ENCODE measurements around the gene ARHGAP19. TPM values are rescaled to one million over a fixed set of nuclear protein-coding genes. Genes with fewer than 3 reads are reported as not detected.

Gene ARHGAP19
- total RNA-seq, 1 experiment from 2014 or later = 11.2 TPM

GRCh38 chr10:97263971-97264370, 28.5 kb downstream of the ARHGAP19 start:
- no peaks in the 10 kb centered on the region for H3K9me3 ChIP-seq (ENCODE audit: insufficient read depth, low read depth)
- TF ChIP-seq EZH2 (IDR thresholded peaks at IDR 0.05; ENCODE audit: low read depth) = no peak
- TF ChIP-seq, protein P1, sequence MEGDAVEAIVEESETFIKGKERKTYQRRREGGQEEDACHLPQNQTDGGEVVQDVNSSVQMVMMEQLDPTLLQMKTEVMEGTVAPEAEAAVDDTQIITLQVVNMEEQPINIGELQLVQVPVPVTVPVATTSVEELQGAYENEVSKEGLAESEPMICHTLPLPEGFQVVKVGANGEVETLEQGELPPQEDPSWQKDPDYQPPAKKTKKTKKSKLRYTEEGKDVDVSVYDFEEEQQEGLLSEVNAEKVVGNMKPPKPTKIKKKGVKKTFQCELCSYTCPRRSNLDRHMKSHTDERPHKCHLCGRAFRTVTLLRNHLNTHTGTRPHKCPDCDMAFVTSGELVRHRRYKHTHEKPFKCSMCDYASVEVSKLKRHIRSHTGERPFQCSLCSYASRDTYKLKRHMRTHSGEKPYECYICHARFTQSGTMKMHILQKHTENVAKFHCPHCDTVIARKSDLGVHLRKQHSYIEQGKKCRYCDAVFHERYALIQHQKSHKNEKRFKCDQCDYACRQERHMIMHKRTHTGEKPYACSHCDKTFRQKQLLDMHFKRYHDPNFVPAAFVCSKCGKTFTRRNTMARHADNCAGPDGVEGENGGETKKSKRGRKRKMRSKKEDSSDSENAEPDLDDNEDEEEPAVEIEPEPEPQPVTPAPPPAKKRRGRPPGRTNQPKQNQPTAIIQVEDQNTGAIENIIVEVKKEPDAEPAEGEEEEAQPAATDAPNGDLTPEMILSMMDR (conservative IDR thresholded peaks at IDR 0.05) = no peak
- ChIA-PET CTCF (no interaction called here), POLR2A (ENCODE audit: unreplicated experiment) (no interaction called here)
- H3K4me2 ChIP-seq = no peak overlapping the region
- H3F3A ChIP-seq (ENCODE audit: insufficient read depth, low read depth) = no peaks in the 10 kb centered on the region
- BruUV-seq (replicated peaks) = no TSS peak
- intact Hi-C loops (cut with micrococcal nuclease; ENCODE audit: unreplicated experiment) = no loop called here
- H3K4me1 ChIP-seq (replicated peaks; ENCODE audit: insufficient read depth) = no peaks in the 10 kb centered on the region
- no peaks in the 10 kb centered on the region for H3K9me2 ChIP-seq (ENCODE audit: insufficient read depth)
- no peaks in the 10 kb centered on the region for H3K36me3 ChIP-seq (ENCODE audit: low read depth)
- no peaks in the 10 kb centered on the region for H4K20me1 ChIP-seq (ENCODE audit: insufficient read depth)
- H3K79me2 ChIP-seq (ENCODE audit: low read depth) = no peaks in the 10 kb centered on the region
- H3K4me3 ChIP-seq = no peak overlapping the region
- no peak overlapping the region for H2AFZ ChIP-seq
- no peak for DNase-seq
- H3K27ac ChIP-seq = no peak overlapping the region
- H3K27me3 ChIP-seq (ENCODE audit: insufficient read depth, low read depth) = no peaks in the 10 kb centered on the region

GRCh38 chr10:97261656-97262055, 30.8 kb downstream of the ARHGAP19 start:
- no peaks in the 10 kb centered on the region for H3K79me2 ChIP-seq (ENCODE audit: low read depth)
- no peaks in the 10 kb centered on the region for H3F3A ChIP-seq (ENCODE audit: insufficient read depth, low read depth)
- H3K9me3 ChIP-seq (ENCODE audit: insufficient read depth, low read depth) = no peaks in the 10 kb centered on the region
- intact Hi-C loops (cut with micrococcal nuclease; ENCODE audit: unreplicated experiment) = no loop called here
- CTCF ChIA-PET = interaction anchor here (0.9 kb wide), 1 partner anchor 16 kb away, joined by 5 read pairs; no protein-coding TSS in a partner anchor
- H4K20me1 ChIP-seq (ENCODE audit: insufficient read depth) = no peaks in the 10 kb centered on the region
- no peak overlapping the region for H3K4me2 ChIP-seq
- no peak overlapping the region for H3K4me3 ChIP-seq
- BruUV-seq (replicated peaks) = no TSS peak
- H2AFZ ChIP-seq = no peak overlapping the region
- no peaks in the 10 kb centered on the region for H3K27me3 ChIP-seq (ENCODE audit: insufficient read depth, low read depth)
- no peaks in the 10 kb centered on the region for H3K9me2 ChIP-seq (ENCODE audit: insufficient read depth)
- no peak for DNase-seq
- POLR2A ChIA-PET (ENCODE audit: unreplicated experiment) = no interaction called here
- H3K27ac ChIP-seq = no peak overlapping the region
- no peaks in the 10 kb centered on the region for H3K36me3 ChIP-seq (ENCODE audit: low read depth)
- TF ChIP-seq EZH2 (IDR thresholded peaks at IDR 0.05; ENCODE audit: low read depth) = no peak
- TF ChIP-seq, protein P1 (conservative IDR thresholded peaks at IDR 0.05) = no peak
- no peaks in the 10 kb centered on the region for H3K4me1 ChIP-seq (replicated peaks; ENCODE audit: insufficient read depth)

- no peaks in the 10 kb centered on the region for H3K9me3 ChIP-seq (ENCODE audit: insufficient read depth, low read depth)
- H3K4me2 ChIP-seq = no peak overlapping the region
- H3K27ac ChIP-seq = no peak overlapping the region
- POLR2A ChIA-PET (ENCODE audit: unreplicated experiment) = no interaction called here
- no peak overlapping the region for H3K4me3 ChIP-seq
- TF ChIP-seq, protein P1 (conservative IDR thresholded peaks at IDR 0.05) = no peak
- TF ChIP-seq EZH2 (IDR thresholded peaks at IDR 0.05; ENCODE audit: low read depth) = no peak
- BruUV-seq (replicated peaks) = no TSS peak
- H3F3A ChIP-seq (ENCODE audit: insufficient read depth, low read depth) = no peaks in the 10 kb centered on the region
- no peaks in the 10 kb centered on the region for H3K36me3 ChIP-seq (ENCODE audit: low read depth)
- CTCF ChIA-PET = interaction anchor here (0.9 kb wide), 1 partner anchor 15 kb away, joined by 5 read pairs; no protein-coding TSS in a partner anchor
- no peaks in the 10 kb centered on the region for H3K79me2 ChIP-seq (ENCODE audit: low read depth)
- intact Hi-C loops (cut with micrococcal nuclease; ENCODE audit: unreplicated experiment) = no loop called here
- H3K4me1 ChIP-seq (replicated peaks; ENCODE audit: insufficient read depth) = no peaks in the 10 kb centered on the region
- no peak overlapping the region for H2AFZ ChIP-seq
- no peak for DNase-seq
- H3K27me3 ChIP-seq (ENCODE audit: insufficient read depth, low read depth) = no peaks in the 10 kb centered on the region
- no peaks in the 10 kb centered on the region for H3K9me2 ChIP-seq (ENCODE audit: insufficient read depth)
- no peaks in the 10 kb centered on the region for H4K20me1 ChIP-seq (ENCODE audit: insufficient read depth)
These were observed 31.3 kb downstream of the ARHGAP19 start for GRCh38 chr10:97261183-97261582.
